MM.1S (cell line): ENCODE data around the gene NIPBL.

Experiments
- DNase-seq: peaks from one replicate; pipeline ENCODE4 v3.0.0-alpha.2; 2015
- H2AFZ ChIP-seq: fragments of 300-600 bp; sonication (generic); 2 replicates; pipeline ENCODE4 v1.6.0; 2016; ENCODE audit warnings: antibody characterized with exemption, low read length
- H3F3A ChIP-seq: fragments of 300-600 bp; sonication (generic); 2 replicates; pipeline ENCODE4 v1.6.1; 2016; ENCODE audit warnings: mild to moderate bottlenecking, antibody characterized with exemption, low read length, moderate library complexity, mixed read lengths; ENCODE audit not compliant: insufficient read depth
- H3K27ac ChIP-seq: fragments of 300-600 bp; sonication (generic); 2 replicates; pipeline ENCODE4 v1.5.1; 2016; ENCODE audit warnings: mild to moderate bottlenecking, low read length
- H3K27me3 ChIP-seq: fragments of 300-600 bp; sonication (generic); replicated peaks from 2 replicates; pipeline ENCODE4 v1.6.0; 2016; ENCODE audit warnings: low read length; ENCODE audit not compliant: insufficient read depth
- H3K36me3 ChIP-seq: fragments of 300-600 bp; sonication (generic); replicated peaks from 2 replicates; pipeline ENCODE4 v1.6.1; 2016; ENCODE audit warnings: mild to moderate bottlenecking, low read length, mixed read lengths; ENCODE audit not compliant: insufficient read depth
- H3K4me1 ChIP-seq: fragments of 300-600 bp; sonication (generic); 2 replicates; pipeline ENCODE4 v1.6.1; 2016; ENCODE audit warnings: low read length, mixed read lengths
- H3K4me2 ChIP-seq: fragments of 300-600 bp; sonication (generic); 2 replicates; pipeline ENCODE4 v1.6.0; 2016; ENCODE audit warnings: low read depth, low read length
- H3K4me3 ChIP-seq: fragments of 300-600 bp; sonication (generic); 2 replicates; pipeline ENCODE4 v1.5.1; 2016; ENCODE audit warnings: low read length, mixed read lengths
- H3K79me2 ChIP-seq: fragments of 300-600 bp; sonication (generic); 2 replicates; pipeline ENCODE4 v1.6.1; 2016; ENCODE audit warnings: mixed run types, low read length, mixed read lengths
- H3K9ac ChIP-seq: fragments of 300-600 bp; sonication (generic); 2 replicates; pipeline ENCODE4 v1.6.1; 2016; ENCODE audit warnings: low read length, mixed read lengths
- H3K9me2 ChIP-seq: fragments of 300-600 bp; sonication (generic); replicated peaks from 2 replicates; pipeline ENCODE4 v1.6.1; 2016; ENCODE audit warnings: mild to moderate bottlenecking, low read length, mixed read lengths; ENCODE audit not compliant: insufficient read depth
- H3K9me3 ChIP-seq: fragments of 300-600 bp; sonication (generic); replicated peaks from 2 replicates; pipeline ENCODE4 v1.6.1; 2016; ENCODE audit warnings: mild to moderate bottlenecking, low read length, mixed read lengths; ENCODE audit not compliant: insufficient read depth
- H4K20me1 ChIP-seq: fragments of 300-600 bp; sonication (generic); 2 replicates; pipeline ENCODE4 v1.6.1; 2016; ENCODE audit warnings: mild to moderate bottlenecking, low read length, moderate library complexity, mixed read lengths; ENCODE audit not compliant: insufficient read depth
- CTCF ChIP-seq: fragments of 300-600 bp; sonication (generic); IDR thresholded peaks from 2 replicates; pipeline ENCODE4 v1.5.1; 2016; ENCODE audit warnings: antibody characterized with exemption, low read length, mixed read lengths
- EZH2 ChIP-seq: fragments of 300-600 bp; sonication (generic); optimal IDR thresholded peaks from 2 replicates; pipeline ENCODE3; 2017; ENCODE audit warnings: low read depth, mild to moderate bottlenecking, antibody characterized with exemption, low read length, mixed read lengths
- EZH2phosphoT487 ChIP-seq: fragments of 300-600 bp; sonication (generic); IDR thresholded peaks from 2 replicates; pipeline ENCODE4 v1.6.1; 2018; ENCODE audit warnings: antibody characterized with exemption, low read length

Gene NIPBL

GRCh38 chr5:36935805-36936204 is 59.2 kb downstream of the NIPBL start:
- Histone ChIP-seq H2AFZ (no peak overlapping the region), H3K4me2 (no peak overlapping the region), H3K9me2 (no peaks in the 10 kb centered on the region), H3K27ac (no peak overlapping the region), H3K36me3 (no peaks in the 10 kb centered on the region), H3K79me2 (peaks cover 100% of the 10 kb centered on the region), H4K20me1 (peaks cover 10% of the 10 kb centered on the region; the same call in 1 of the 2 replicates), H3K9ac (no peak overlapping the region), H3K4me3 (no peak overlapping the region), H3K9me3 (no peaks in the 10 kb centered on the region), H3K4me1 (peaks cover 8% of the 10 kb centered on the region; the same call in 1 of the 2 replicates), H3F3A (no peaks in the 10 kb centered on the region; the same call in 1 of the 2 replicates), H3K27me3 (no peaks in the 10 kb centered on the region)
- DNase-seq: no peak
- TF ChIP-seq EZH2phosphoT487 (no peak), CTCF (no peak), EZH2 (no peak)

GRCh38 chr5:36936309-36936708 is 59.7 kb downstream of the NIPBL start:
- peaks cover 12% of the 10 kb centered on the region for H3K4me1 ChIP-seq
- no peak overlapping the region for H2AFZ ChIP-seq
- TF ChIP-seq EZH2: no peak
- no peak for TF ChIP-seq CTCF
- TF ChIP-seq EZH2phosphoT487: no peak
- no peak overlapping the region for H3K4me2 ChIP-seq
- H3K4me3 ChIP-seq: no peak overlapping the region
- H3F3A ChIP-seq: no peaks in the 10 kb centered on the region; the same call in 1 of the 2 replicates
- H3K27me3 ChIP-seq: no peaks in the 10 kb centered on the region
- no peaks in the 10 kb centered on the region for H3K36me3 ChIP-seq
- peaks cover 12% of the 10 kb centered on the region; the same call in 1 of the 2 replicates for H4K20me1 ChIP-seq
- no peaks in the 10 kb centered on the region for H3K9me2 ChIP-seq
- DNase-seq: no peak
- H3K27ac ChIP-seq: no peak overlapping the region
- H3K9me3 ChIP-seq: no peaks in the 10 kb centered on the region
- no peak overlapping the region for H3K9ac ChIP-seq
- H3K79me2 ChIP-seq: peaks cover 99% of the 10 kb centered on the region

GRCh38 chr5:36938129-36938528 is 61.6 kb downstream of the NIPBL start:
- Histone ChIP-seq H3K9me3 (no peaks in the 10 kb centered on the region), H3K9ac (no peak overlapping the region), H3K27me3 (no peaks in the 10 kb centered on the region), H3K9me2 (no peaks in the 10 kb centered on the region), H3K27ac (no peak overlapping the region), H2AFZ (no peak overlapping the region), H3K4me1 (peaks cover 14% of the 10 kb centered on the region), H3F3A (no peaks in the 10 kb centered on the region; the same call in 1 of the 2 replicates), H3K36me3 (no peaks in the 10 kb centered on the region), H3K4me3 (no peak overlapping the region), H3K4me2 (no peak overlapping the region), H4K20me1 (peaks cover 7% of the 10 kb centered on the region; the same call in 1 of the 2 replicates), H3K79me2 (peaks cover 88% of the 10 kb centered on the region)
- TF ChIP-seq EZH2phosphoT487 (no peak), CTCF (no peak), EZH2 (no peak)
- DNase-seq: no peak
